ENCODE data around the gene WNK4.
"Not testable (repeated sequence)": the region's sequence is repeated elsewhere in the genome, so short reads cannot be mapped to it uniquely, and the experiment has no call there.

Gene WNK4

DNA sequence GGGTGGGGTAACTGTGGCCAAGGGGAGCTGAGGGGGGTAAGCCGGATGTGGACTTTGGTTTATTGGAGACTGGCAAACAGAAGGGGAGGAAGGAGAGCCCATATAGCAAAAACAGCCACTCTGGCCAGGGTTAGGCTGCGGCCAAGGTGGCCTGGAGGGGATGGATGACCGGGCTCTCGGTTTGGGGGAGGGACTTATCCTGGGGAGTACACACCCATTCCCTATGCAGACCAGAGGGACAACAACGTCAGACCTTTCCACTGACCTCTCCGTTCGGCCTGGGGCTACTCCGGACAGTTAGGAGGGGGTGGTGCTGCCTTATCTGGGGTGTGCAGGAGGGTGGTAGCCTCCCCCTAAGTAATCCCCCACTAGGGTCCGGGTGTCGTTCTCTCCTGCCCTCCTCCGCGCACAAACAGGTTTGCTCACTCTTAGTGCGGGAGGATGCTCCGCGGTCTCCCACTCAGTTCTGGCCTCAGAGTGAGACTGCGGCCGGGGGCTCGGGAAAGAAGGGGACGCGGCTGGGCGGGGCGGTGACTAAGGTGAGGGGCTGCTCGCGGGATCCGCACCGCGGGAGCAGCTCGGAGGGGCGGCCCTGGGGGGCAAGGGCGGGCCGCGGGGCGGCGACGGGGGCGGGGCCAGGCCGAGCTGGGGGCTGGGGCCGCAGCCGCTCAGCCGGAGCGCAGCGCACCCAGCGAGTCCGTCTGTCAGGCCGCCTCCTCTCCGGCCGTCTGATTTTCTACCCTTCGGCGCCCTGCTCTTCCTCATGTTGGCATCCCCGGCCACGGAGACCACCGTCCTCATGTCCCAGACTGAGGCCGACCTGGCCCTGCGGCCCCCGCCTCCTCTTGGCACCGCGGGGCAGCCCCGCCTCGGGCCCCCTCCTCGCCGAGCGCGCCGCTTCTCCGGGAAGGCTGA is at the start of gene WNK4:
TSS of gene WNK4 (plus strand) at position 675 of the 915 bp plus-strand sequence. CDS start at position 764, 89 bp downstream.
- DNase-seq (ENCODE audit: low spot score), result no peak

DNA sequence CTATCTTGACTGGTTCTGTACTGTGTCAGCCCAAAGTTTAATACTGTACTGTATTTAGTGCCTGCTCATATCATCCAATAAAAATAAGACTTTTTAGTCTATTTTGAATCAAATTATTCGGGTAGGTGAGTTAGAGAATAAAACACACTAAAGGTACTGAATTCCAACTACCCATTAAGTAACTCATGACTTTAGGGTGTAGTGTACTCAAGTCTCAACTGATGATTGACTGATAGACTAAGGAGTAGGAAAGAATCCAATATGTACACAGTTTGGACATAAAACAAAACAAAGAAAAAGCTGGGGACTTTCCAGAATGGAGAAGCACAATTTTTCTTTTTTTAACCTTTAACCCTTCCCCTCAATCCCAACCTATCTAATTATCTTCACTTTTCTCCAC is 39.7 kb upstream of the WNK4 start:
- no peak for DNase-seq (ENCODE audit: low spot score)

DNA sequence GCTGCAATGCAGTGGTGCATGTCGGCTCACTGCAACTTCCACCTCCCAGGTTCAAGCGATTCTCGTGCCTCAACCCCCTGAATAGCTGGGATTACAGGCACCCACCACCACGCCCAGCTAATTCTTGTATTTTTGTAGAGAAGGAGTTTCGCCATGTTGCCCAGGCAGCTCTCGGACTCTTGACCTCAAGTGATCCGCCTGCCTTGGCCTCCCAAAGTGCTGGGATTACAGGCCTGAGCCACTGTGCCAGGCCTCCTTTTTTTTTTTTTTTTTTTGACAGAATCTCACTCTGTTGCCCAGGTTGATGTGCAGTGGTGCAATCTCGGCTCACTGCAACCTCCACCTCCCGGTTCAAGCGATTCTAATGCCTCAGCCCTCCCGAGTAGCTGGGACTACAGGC is 37.5 kb upstream of the WNK4 start:
- not testable (repeated sequence) for DNase-seq (ENCODE audit: low spot score)

DNA sequence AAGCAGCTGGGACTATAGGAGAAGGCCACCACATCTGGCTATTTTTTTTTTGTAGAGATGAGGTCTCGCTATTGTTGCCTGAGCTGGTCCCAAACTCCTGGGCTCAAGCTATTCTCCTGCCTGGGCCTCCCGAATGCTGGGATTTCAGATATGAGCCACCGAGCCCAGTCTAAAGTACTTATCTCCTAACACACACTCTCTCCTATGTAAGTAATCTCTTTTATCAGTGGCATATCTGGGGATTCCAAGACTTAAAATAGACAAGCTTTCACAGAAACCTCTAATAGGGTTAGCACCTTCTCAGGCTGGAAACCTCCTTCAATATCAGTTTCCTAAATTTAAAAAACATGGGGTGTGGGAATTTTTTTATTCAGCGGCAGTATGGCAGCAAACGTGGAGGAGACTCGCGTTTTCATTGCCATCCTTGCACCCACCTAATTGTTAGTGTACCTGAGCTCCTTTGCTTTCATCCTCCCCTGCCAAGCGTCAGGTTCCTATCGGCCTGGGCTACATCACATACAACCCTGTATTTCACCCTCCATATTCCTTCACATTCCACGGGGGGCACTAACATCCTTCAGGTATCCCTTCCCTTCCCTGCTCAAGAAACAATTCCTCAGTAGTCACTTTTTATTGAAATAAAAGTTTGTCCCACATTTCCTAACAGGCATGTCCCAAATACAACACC is 36.7 kb upstream of the WNK4 start:
- no peak for DNase-seq (ENCODE audit: low spot score)

DNA sequence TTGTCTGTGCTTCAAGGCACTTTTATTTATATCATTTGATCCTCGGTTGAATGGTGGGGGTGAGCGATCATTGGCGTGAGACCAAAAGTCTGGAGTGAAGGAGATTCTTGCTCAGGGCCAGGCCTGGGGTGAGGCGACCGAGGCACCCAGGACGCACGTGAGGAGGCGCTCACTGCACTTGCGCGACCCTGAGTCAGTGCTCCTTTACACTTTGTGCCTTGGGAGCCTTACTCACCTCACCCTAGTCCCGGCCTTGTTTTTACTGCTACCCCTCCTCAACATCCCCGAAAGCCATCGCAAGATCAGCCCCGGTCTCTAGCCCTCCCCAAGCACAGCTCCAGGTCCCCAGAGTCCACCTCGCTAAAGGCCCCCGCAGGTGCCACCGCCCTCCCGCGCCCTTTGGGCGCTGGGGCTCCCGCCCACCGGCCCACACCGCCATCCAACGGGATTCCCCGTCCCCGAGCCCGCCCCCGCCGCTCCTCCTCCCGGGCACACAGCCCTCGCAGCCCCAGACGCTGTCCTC is 36.1 kb upstream of the WNK4 start:
- peak; percentile 64 for DNase-seq (ENCODE audit: low spot score)

DNA sequence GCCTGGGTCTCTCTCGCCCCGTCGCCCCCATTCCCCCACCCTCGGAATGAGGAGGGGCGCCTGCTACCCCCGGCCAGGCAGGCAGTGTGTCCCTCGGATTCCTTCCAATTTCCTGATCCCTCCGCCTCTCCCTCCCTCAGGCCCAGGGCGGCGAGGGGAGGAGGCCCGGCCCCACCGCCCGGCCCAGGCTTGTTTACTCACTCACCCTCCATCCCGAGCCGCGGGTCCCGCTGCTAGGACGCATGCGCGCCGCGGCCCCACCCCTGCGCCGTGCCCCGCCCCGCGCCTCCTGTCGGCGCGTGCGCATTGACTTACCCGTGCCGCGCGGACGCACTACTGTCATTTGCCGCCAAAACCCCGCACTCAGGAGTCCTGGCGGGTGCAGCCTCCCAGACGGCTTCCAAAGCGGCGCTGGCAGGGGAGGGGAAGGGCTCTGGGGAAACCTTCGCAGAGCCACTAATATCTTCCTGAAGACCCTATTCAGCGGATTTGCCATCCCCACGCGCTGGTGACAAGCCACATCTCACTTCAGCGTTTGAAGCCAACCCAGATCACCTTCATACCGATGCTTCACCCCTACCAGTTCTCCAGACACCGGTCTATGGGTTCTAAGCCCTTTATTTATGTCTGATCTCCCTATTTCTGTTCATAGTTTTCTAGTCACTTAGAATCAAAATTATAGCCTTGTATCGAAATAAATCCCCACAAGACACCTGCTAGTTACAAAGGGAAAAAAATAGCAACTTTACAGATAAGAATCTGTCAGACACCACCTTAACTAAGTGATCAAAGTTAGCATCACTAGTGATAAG is 35.4 kb upstream of the WNK4 start, which contains the start of gene EZH1:
TSS of gene EZH1 (minus strand) at position 235 of the 812 bp plus-strand sequence. CDS start 16,099 bp downstream, outside the sequence.
- peak; percentile 93 for DNase-seq (ENCODE audit: low spot score)

DNA sequence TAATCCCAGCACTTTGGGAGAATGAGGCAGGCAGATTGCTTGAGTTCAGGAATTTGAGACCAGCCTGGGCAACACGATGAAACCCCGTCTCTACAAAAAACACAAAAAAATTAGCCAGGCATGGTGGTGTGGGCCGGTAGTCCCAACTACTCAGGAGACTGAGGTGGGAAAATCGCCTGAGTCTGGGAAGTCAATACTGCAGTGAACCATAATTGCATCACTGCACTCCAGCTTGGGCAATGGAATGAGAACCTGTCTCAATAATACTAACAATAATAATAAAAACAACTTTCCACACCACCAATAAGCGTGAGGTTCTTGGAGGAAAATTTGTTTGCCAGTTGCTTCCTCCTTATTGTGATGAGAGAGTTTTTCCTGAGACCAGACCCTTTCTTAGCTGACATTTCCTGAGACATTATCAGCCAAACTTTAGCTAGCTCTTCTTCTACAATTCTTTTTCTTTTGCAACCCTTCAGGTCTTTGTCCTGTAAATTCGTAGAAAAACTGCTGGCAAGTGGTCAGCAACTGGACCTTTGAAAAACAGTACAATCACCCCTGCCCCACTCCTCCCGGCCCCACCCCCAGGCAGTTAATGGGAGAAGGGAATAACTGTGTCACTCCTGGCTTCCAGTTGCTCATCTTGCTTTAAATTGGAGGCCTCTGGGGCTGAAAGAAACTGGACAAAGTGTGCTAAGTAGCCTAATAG is 32.1 kb upstream of the WNK4 start:
- no peak for DNase-seq (ENCODE audit: low spot score)

DNA sequence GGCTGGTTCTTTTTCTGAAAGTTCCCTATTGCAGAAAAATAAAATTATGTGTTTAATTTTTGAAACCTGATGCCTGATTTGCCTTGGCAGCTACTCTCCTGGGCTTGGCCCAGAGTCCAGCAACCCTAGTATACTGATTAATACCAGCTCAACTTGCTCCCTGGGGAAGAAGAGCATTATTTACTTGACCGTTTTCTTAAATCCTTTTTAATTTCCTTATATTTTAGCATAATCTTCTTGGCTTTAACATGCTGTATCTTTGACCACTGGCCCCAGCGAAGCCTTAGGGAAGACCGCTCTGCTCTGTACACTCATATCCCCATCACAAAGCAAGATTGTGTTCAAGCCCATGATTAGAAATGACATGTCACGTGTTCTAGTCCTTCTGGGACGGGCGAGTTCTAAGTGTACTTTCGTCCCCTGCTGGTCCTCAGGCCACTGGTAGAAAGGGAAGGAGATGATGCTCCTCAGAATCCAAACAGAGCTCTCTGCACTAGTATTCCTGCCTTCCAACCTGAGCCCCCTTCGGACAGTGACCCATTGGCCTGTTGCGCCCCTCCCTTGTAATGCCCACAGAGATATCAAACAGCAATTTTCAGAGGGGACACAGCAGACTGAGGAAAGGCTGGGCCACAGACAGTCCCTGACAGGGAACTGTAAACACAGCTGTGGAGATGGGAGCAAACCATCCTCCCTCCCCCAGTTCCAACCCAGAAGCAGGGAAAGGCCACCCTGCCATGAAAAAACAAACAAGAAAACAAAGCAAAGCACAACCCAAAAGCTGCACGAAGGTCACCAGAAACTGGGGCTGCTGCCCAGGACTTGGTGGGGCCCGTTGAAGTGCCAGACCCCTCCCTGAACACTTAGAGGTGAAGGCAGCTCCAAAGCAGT is 31.3 kb upstream of the WNK4 start:
- DNase-seq (ENCODE audit: low spot score), result no peak

DNA sequence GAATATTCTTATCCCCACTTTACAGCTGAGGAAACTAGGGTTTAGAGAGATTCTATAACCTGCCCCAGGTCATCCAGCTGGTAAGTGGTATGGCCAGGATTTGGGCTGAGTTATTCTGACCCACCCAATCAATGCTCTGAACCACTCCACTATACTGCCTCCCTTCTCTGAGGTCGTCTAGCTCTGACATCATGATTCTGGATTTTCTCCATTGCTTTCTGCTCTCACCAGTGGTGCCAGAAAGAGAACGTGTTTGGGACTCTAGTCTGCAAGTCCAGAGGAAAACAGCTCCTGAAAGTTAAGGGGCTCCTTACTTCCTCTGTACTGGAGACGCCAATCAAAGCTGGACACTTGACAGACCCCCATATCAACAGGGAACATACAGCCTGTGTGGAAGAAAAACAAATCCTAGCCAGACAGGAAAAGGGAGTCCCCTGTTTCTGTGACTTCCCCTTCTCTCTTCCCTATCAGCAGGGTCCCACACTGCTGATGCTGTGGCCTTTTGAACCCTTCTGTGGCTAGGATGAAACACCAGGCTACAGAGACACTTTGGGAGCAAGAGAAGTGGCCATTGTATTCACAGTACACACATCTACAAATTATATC is 29.6 kb upstream of the WNK4 start:
- DNase-seq (ENCODE audit: low spot score), result no peak

DNA sequence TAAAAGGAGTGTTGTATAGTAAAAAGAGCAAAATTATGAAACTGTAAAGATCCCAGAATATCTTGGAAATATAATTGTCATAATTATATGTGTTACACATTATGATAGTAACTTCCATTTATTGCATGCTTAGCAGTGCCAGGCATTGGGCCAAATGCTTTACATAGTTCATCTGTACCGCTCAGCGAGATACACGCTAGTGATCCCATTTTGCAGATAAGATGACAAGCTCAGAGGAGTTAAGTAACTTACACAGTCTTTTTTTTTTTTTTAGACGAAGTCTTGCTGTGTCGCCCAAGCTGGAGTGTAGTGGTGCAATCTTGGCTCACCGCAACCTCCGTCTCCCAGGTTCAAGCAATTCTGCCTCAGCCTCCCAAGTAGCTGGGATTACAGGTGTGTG is 28.8 kb upstream of the WNK4 start:
- no peak for DNase-seq (ENCODE audit: low spot score)

DNA sequence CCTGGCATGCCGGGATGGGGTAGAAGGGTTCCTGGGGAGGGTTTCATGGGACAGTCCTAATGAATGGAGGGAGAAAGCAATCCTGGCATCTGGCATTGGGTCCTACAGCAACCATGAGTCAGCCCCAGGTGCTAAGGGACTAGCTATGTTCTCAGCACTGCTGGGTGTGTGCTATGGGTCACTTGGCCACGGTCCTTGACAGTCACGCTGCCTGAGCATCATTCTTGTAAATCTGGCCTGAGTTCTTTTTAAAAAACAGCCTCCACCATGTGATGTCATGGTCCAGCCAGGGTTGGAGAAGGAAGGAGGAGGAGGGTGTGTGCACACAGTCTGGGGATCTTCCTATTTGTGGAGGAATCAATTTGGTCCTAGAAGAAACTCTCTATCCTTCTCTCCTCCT is 25.6 kb upstream of the WNK4 start:
- no peak for DNase-seq (ENCODE audit: low spot score)

DNA sequence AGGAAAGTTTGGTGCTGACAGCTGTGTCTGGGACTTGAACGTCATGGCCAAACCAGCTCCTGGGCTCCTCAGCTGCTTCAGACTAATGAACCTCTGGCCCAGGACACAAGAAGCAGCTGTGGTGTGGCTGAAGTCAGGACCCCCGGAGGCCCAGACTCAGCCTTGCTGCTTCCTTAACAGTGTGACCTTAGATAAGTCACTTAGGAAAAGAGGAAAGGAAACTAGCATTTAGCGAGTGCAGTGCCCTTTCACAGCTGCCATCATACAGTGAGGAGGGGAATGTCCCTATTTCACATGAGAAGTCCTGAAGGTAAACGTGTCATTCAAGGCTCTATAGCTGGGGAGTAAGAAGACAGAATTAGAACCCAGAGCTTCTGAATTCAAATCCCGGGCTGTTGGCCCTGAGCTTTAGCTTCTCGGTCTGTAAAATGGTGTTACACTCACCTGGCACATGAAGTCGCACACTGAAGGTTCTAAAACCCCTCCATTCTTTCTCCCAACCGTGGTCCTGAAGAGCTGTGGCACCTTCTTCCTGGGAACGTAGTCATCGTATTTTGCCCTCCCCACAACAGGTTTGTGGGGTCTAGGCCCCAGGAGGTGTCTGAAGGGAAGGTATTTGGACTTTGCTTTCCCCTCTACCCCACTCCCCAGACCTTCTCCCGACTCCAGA is 20.3 kb upstream of the WNK4 start:
- no peak for DNase-seq (ENCODE audit: low spot score)

DNA sequence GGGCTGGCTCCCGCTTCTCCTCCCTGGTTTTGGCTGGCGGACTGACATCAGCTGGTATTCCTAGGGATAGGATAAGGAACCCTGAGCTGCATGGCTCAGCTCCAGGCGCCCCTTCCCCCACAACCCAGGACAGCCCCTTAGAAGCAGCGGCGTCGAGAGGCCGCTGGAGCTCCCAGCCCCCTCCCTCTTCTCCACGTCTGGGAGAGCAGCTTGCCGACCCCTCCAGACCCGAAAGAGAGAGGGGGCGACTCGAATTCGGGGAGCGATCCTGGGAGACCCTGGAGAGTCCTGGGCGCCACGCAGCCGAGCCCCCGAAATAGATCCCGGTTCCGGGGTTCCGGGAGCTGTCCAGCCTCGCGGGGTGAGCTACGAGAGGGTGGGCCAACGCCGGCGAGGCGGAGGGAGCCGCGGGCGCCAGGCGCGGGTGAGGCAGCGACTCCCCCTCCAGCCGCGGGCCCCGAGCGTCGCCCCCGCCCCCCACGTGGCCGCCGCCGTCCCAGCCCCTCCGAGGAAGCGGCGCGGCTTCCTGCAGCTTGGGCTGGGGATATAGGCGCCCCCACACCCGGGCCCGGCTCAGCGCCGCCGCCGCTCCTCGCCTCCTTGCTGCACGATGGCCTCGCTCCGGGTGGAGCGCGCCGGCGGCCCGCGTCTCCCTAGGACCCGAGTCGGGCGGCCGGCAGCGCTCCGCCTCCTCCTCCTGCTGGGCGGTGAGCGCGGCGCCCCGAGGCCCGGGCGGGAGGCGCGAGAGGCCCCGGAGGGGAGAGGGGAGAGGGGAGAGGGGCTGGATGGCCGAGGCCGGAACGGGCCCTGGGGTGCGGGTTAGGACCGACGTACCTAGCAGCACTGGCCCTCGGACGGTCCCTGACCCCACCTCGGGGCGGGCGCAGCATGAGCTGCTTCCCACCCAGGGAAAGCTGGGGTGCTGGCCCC is 19.5 kb upstream of the WNK4 start, which contains the start of gene RAMP2:
TSS of gene RAMP2 (plus strand) at position 576 of the 930 bp plus-strand sequence. CDS start at position 611, 35 bp downstream.
- DNase-seq (ENCODE audit: low spot score), result no peak

DNA sequence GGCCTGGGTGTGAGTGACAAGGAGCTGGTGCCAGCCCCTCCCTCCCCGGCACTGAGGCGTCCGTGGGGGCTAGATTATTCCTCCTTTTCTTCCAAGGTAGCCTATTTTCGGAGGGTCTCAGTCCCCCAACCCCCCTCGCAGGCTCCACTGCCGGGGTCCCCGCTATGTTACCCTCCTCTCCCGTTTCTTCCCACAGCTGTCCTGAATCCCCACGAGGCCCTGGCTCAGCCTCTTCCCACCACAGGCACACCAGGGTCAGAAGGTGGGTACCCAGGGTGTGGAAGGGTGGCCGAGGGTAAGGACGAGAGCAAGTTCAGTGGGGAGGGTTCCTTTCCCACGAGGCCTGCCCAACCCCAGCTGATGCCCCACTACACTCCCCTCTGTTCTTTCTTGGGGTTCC is 18.8 kb upstream of the WNK4 start:
- DNase-seq (ENCODE audit: low spot score), result no peak

DNA sequence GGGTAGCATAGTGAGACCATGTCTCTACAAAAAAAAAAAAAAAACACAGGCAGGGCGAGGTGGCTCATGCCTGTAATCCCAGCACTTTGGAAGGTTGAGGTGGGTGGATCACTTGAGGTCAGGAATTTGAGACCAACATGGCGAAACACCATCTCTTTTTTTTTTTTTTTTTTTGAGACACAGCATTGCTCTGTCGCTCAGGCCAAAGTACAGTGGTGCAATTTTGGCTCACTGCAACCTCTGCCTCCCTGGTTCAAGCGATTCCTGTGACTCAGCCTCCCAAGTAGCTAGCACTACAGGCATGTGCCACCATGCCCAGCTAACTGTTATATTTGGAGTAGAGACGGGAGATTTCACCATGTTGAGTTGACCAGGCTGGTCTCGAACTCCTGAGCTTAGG is 14.3 kb upstream of the WNK4 start:
- no peak for DNase-seq (ENCODE audit: low spot score)

DNA sequence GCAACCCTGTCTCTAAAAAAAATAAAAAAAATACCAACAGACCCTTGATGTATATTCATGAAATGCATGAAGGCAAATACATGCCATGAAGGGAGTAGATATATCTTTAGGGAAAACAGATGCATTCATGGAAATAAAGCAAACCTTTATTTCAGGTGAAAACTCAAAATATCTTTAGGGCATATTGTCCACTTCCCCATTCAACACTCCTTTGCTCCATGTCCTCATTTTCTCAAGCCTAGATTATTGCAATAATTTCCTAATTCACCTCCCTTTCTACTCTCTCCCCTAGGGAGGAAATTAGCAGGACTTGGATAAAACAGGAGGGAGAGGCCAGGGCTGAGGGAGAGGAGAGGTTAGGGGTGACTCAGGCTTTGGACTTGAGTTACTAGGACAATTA is 12.9 kb upstream of the WNK4 start:
- no peak for DNase-seq (ENCODE audit: low spot score)

DNA sequence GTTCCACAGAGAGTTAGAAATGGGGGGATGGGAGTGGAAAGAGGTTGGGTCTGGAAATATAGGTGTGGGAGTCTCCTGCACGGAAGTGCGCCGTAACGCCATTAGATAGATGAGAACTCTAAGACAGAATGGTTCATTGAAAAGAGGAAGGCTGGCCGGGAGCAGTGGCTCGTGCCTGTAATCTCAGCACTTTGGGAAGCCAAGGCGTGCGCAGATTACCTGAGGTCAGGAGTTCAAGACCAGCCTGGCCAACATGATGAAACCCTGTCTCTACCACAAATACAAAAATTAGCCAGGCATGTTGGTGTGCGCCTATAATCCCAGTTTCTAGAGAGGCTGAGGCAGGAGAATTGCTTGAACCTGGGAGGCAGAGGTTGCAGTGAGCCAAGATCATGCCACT is 12.4 kb upstream of the WNK4 start:
- DNase-seq (ENCODE audit: low spot score), result not testable (repeated sequence)

DNA sequence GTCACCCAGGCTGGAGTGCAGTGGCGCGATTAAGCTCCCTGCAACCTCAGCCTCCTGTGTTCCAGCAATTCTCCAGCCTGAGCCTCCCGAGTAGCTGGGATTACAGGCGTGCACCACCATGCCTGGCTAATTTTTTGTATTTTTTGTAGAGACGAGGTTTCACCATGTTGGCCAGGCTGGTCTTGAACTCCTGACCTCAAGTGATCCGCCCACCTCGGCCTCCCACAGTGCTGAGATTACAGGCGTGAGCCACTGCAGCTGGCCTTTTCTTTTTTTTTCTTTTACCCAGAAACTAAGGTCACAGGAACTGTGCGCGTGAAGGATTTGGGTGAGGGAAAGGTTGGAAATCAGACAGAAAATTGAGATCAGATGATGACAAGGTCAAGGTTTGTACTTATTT is 10.4 kb upstream of the WNK4 start:
- not testable (repeated sequence) for DNase-seq (ENCODE audit: low spot score)
